ENCODE data around the gene PDE9A. TPM values are rescaled to one million over a fixed set of nuclear protein-coding genes. Genes with fewer than 3 reads are reported as not detected.
"Not testable (repeated sequence)": the region's sequence is repeated elsewhere in the genome, so short reads cannot be mapped to it uniquely, and the experiment has no call there.

Gene PDE9A
- total RNA-seq, 1 donor from 2014 or later, result 16.7 TPM

DNA sequence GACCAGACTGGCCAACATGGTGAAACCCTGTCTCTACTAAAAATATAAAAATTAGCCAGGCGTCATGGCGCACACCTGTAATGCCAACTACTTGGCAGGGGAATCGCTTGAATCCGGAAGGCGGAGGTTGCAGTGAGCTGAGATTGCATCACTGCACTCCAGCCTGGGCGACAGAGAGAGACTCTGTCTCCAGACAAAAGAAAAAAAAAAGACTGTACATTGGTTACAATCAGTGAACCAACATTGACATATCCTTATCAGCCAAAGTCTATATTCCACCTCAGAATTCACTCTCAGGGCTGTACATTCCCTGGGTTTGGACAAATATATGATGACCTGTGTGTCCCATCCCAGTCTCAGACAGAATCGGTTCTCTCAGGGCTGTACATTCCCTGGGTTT is 62.0 kb downstream of the PDE9A start:
- DNase-seq, result not testable (repeated sequence)

DNA sequence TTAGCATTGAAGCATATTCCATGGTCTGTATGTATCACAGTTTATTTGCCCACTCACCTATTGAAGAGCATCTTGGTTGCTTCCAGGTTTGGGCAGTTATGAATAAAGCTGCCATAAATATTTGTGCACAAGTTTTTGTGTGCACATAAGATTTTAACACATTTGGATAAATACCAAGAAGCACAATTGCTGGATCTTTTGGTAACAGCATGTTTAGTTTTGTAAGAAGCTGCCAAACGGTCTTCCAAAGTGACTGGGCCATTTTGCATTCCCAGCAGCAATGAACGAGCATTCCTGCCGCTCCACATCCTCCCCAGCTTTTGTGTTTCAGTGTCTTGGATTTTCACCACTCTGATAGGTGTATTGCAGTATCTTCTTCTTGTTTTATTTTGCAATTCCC is 62.7 kb downstream of the PDE9A start:
- no peak for DNase-seq

DNA sequence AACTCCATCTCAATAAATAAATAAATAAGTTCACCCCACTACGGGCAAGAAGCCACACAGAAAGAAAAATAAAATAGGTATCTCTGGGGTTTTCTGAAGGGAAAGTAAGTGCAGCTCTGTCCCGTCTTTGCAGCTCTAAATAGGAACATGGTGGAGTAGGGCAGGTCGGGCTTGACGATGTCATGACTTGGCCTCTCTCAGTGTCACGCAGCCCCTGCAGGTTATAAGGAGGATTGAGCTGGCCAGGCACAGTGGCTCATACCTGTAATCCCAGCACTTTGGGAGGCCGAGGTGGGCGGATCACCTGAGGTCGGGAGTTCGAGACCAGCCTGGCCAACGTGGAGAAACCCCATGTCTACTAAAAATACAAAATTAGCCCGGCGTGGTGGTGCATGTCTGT is 67.1 kb downstream of the PDE9A start:
- DNase-seq, result not testable (repeated sequence)

DNA sequence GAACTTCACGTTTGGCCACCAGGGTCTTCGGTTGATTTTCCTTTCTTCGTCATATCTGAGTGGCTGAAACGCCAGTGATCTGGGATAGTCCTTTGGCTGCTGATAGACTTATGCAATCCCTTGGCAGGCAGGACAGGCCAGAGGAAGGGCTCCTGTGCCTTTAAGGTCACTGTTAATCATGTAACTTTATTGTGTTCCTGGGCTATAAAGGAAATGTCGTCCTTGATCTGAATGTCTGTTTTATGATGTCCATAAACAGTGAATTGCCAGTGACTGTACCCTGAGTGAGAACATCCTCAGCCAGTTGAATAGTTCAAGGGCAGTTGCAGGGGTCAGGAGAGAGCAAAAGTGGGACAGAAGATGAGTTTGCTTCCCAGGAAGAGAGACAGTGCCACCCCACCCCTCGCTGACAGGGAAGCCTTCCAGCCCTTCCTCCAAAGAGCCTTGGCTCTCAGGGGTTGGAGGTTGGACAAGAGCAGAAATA is 68.0 kb downstream of the PDE9A start:
- DNase-seq, result no peak

DNA sequence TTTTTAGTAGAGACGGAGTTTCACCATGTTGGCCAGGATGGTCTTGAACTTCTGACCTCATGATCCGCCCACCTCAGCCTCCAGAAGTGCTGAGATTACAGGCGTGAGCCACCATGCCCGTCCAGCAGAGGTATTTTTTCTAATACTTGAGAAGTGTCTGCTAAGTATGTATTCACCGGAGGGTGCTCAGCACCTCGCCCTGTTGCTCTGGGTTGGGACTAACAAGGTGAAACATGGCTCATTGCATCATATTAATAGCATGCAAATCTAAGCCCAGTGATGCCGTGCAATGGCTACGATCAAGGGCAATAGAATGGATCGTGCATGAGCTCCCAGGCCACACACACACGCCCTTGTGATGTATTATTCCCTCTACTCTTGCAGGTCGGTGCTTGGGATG is 68.7 kb downstream of the PDE9A start:
- DNase-seq, result no peak

DNA sequence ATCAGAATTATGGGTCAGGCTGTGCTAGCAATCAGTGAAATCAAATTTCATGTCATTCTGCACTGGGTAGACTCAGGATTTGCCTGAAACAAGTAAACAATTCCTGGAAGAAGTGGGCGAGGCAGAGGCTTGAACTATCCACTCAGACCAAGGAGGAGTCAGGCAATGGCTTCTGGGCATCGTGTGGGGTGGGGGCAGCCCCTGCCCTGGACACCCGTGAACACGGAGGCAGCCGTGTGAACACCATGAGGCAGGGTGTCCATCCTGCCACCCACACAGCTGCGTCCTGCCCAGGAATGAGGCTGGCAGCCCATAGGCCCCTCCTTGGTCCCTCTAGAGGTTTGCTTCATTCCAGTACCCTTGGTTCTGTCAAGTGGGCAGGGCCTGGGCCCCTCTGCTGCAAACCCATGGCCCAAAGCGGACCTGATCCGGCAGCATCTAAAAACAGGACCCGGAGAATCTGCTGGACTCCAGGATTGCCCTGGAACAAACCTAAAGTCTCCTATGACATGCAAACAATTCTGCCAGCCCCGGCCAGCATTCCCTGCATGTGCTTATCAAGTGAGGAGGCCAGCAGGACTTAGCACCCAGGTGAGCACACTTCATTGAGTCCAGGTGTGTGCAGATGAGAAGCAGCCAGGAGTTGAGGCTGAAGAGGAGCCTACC is 69.5 kb downstream of the PDE9A start:
- DNase-seq, result no peak

DNA sequence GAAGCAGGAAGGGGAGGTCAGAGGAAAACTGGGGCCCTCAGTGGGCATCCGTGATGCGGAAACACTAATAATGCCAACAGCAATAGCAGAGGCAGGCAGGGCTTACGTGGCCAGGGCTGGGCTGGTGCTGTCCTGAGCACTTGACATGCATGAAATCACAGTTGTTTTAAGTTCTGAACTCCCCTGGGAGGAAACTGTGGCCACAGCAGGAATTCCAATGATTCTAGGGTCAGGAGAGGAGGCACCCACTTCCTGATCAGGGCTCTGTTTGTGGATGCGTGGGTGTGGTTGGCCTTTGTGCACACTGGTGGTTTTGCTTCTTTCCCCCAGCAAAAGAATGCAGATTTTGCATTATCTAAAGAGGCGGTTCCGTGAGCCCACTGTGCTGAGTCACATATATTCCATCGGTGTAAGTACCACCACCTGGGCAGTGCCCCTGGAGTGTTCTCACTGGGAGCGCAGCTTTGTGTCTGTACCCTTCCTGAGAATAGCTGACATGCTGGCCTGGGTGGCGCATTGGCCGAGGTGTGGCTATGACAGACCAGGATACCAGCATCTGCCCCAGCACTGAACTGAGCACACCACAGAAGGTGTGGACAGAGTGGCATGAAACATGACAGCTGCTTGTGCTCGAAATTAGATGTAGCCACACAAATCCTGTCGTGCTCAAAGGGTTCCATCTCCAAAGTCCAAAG is 71.0 kb downstream of the PDE9A start:
- DNase-seq, result no peak

DNA sequence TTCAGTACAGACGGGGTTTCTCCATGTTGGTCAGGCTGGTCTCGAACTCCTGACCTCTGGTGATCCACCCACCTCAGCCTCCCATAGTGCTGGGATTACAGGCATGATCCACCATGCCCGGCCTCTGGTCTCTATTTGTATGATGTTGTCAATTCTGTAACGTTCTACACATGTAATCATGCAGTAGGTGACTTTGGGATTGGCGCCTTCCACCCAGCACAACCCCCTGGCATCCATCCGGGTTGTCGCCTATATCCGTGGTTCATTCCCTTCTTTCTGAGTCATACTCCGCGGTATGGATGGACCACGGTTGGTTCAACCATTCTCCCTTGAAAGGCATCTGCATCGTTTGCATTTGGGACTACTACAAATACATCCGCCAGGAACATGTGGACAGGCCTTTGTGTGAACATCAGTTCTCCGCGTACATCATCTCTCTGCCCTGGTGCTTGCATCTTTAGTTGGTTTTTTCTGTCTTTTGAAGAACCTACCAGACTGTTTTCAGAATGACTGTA is 72.1 kb downstream of the PDE9A start:
- DNase-seq, result no peak

DNA sequence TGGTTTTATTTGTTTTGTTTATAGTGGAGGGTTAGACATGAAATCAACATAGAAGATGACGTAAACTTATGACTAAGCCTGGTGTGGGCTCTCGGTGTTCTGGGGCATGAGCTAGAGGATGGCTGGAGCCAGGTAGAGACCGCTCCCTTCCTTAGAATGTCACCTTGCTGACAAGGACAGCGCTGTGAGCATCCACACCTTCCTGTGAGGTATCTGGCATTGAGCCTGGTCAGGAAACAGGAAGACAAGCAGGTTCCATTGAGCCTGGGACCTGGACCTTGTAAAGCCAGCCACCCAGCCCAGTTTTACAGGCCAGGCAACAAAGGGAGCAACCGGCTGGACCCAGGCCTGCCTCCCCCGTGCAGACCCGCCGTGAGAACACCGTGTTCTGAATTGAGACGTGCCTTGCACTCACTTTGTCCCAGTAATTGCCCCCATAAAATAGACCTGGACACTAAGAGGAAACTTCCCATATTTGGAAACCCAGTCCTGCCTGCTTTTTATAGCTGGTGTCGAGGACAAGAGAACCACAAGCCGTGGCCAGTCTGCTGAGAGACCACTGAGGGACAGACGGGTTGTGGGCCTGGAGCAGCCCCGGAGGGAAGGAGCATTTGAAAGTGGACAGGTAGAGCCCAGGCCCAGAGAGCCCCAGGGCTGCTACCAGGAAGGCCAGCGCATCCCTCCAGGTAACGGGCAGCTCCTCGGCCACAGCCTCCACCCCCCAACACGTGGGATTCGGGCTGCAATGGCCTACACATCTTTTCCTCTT is 78.0 kb downstream of the PDE9A start:
- no peak for DNase-seq

DNA sequence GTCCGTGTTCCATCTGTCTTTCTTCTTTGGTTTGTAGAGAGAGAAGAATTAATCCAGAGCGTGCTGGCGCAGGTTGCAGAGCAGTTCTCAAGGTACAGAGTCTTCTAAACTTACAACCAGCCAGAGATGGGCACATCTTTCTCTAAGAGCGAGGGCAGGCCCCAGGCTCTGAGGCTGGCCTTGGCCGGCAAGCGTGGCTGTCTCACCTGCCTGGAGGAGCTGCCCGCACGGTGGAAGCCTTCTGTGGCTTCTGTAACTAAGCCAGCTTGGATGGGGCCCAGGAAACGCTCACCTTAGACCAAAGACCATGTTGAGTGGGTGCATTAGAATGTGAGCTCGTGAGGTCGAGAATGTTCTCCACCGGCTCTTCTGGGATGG is 78.6 kb downstream of the PDE9A start:
- no peak for DNase-seq

DNA sequence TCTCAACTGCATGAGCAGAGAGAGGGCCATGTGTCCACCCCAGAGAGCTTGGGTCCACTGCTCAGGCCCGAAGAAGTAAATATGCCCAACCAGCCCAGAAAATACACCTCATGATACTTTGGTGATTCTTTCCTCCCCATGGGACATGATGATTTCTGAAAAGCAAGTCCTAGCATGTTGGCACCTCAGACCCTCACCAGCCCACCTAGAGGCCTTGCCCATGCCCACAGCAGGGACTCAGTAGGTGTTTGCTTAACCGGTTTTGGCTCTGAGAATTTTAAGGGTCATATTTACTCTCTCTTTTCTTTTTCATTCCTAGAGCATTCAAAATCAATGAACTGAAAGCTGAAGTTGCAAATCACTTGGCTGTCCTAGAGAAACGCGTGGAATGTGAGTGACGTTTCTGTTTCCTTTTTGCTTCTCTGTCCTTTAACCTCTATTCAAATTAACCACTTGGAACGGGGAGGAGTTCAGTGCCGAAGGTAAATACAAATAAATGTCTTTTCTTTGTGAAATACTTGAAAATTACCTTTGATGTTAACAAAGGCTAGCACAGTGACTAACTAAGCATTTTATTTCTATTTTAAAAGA is 79.7 kb downstream of the PDE9A start:
- no peak for DNase-seq

DNA sequence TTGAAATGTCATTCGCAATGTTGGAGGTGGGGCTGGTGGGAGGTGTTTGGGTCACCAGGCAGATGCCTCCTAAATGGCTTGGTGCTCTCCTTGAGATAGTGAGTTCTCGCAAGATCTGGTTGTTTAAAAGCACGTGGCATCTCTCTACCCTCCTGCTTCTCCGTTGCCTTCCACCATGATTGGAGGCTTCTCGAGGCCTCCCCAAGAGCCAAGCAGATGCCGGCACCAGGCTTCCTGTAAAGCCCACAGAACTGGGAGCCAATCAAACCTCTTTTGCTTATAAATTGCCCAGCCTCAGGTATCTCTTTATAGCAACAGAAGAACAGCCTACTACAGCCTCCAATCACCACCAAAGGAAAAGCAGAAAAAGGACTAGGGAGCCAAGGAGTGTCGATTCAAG is 80.5 kb downstream of the PDE9A start:
- DNase-seq, result no peak

DNA sequence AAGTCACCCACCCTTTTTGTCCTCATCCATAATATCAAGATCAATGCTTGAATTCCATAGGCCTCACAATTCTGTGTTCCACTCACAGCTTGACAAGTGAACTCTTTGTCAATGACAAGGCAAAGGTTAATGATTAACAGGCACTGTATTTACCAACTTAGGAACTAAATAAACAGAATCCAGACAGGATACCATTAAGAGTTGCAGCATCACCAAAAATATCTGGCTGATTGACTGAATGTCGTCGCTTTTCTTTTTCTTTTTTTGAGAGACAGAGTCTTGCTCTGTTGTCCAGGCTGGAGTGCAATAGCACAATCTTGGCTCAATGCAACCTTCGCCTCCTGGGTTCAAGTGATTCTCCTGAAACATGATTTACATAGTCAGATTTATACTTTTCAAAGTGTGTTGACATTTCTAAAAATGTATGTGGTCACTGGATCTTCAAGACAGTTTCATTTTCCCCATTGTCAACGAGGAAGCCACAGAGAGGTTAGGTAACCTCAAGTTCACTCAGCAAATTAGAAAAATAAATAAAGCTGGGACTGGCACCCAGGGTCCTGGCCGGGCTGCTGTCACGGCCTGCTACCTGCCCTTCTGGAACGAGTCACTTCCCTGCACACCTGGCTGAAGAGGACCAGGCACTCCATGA is 81.0 kb downstream of the PDE9A start:
- DNase-seq, result no peak

DNA sequence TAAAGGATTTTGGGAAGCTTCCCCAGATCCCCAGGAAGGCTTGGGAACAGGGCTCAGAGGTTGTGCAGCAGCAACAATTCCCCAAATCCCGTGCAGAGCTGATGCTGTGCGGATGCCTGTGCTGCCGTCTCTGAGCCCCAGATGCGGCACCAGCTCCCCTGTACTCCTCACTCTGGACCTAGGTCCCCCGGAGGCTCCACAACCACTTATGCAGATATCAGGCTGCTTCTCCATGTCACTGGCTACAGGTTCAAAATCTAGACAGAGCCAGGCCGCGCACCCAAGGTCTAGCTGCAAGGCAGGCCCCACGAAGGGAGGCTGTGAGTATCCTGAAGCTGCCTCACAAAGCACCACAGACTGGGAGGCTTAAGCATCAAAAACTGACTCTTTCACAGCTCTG is 81.6 kb downstream of the PDE9A start:
- no peak for DNase-seq

DNA sequence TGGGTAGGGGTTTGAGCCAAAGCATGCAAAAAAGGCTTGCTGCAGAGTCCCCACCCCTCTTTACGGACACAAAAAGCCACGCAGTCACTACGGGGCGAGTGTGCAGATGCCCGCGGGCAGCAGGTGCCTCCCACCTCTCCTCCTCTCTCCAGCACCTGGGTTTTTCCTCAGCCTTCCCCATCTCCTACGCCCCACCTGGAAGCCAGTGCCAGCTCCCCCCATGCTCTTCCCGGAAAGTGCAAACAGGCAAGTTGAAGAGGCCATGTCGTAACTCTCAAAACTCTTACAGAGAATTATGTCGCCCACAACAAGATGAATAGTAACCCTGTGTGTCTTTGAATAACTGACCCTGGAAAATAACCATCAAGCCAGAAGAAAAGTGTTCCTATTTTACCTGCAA is 82.5 kb downstream of the PDE9A start:
- DNase-seq, result no peak

DNA sequence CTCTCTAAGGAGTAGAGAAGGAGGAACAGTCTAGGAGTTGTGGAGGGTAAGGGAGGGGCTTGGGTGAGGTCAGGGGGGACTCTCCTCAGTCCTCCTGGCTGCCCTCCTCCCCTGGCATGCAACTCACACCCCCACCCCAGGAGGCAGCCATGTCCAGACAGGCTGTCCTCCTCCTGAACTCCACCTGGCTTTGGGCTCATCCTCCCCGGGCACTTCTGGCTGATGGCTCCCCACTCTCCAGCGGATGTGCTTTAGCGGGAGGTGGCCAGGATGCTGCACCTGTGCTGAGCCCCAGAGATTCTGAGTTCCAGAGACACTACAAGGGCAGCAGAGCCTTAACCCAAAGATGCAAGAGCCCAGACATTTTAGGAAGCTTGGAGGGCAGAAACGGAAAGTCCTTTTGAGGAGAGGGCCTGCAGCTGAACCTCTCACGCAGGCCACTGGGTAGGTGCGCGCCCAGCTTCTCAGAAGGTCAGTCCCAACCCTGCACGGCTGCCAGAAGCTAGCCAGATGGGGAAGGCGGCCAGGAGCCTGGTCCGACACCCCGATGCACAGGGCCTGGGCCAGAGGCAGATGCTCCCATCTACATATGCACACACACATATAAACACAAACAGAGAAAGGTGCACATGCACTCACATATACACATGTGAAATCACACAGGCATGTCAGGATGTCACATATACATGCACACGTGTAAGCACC is 83.4 kb downstream of the PDE9A start:
- DNase-seq, result no peak

DNA sequence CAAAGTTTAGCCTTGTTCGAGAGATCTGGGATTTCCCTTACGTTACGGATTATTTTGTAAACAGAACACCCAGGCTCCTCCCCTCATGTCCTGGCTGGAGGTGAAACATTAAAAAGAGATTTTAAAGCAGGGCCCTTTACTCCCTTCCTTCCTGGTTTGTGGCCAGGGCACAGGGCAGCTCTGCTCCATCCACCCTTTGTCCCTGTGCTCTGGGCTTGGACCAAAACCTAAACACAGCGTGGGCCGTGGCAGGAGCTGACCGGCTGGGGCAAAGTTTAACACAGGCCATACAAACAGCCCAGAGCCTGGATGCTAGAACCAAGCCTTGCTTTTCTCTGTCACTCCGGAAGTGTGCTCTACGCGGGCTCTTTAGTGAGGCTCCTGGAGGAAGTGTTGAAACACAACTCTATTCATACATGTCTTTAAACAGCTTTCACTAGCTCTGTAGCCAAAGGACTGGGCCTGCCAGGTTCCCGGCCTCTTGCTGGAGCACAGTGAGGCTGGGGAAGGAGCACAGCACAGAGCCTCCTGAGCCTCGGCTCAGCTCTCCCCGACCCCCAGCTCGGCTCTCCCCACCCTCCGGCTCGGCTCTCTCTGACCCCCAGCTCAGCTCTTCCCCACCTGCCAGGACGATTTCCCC is 84.7 kb downstream of the PDE9A start:
- DNase-seq, result no peak

DNA sequence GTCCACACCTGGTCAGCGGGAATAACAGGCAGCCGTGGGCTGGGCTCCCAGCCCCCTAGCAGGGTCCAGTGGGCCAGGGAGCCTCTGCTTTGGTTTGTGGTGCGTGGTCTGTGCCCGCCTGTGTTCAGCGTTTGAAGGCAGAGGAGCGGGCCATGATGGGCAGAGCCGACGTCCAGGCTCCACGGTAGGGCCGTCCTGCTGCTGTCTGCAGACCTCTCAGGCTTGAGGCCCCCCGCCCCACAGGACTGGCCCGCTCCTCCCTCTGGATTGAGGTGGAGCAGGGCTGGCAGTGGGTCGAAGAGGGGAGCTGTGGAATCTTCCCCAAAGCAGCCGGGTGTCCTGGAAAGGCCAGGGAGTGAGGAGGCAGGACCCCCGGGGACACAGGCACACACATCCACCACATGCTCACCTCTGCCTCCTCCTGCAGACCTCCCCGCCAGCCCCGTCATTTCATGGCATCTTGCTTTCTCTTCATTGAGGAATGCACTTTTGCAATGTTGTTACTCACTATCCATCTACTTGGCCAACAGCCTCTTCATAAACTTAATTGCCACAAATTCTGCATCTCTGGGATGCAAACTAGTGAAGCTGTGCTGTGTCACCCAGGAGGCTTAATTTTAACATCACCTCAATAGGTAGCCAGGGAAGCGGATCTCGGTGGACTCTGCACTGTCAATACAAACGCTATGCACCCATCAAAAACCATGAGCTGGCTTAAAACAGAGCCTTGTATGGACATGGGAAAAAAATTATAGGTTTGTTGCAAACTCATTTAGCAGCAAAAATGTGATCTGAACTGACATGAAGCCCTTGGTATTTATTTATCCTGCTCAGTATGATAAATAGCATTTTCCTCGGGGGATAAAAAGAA is 85.9 kb downstream of the PDE9A start:
- no peak for DNase-seq

DNA sequence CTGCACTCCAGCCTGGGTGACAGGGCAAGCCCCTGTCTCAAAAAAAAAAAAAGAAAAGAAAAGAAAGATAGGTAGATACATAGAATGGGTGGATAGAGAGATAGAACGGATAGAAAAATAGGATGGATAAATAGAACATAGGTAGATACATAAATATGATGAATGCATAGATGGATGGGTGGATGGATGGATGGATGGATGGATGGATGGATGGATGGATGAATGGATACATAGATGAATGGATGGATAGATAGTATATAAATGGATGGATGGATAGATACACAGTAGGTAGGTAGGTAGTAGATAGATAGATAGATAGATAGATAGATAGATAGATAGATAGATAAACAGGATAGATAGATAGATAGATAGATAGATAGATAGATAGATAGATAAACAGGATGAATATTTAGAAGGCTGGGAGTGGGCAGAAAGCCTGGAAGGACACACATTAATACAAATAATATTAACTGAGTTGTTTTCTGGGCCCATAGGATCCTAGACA is 87.0 kb downstream of the PDE9A start:
- DNase-seq, result no peak

DNA sequence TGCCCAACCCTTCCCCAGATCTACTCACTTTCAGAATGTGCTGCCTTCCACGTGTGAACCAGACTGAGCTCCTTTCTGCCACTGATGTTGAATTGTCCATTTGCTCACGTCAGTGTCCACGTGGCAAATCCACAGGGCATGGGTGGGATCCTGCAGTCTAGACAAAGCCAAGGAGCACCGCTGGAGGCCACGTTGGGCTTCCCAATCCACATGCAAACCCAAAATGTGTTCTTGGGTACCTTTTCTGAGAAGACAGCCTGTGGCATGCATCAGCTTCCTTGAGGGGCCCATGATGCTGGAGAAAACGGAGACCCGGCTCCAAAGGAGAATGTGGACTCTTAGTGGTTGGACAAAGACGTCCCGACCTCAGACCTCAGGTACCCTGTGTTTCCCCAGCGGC is 87.6 kb downstream of the PDE9A start:
- no peak for DNase-seq

Data from occipital lobe (tissue), 2 donors.